Activated CD4-positive, alpha-beta T cell treated with anti-CD3 and anti-CD28 coated beads, Interleukin-2, amount 50 U/mL, for 24 hours (primary cell): ENCODE results near the gene C11orf98.
A peak's percentile ranks its signal among the peaks of the same experiment; 100 is the strongest.
"Not testable (repeated sequence)": the region's sequence is repeated elsewhere in the genome, so short reads cannot be mapped to it uniquely, and the experiment has no call there.

Source experiments
- DNase-seq, 2 donors: peaks; one replicate each; pipeline ENCODE4 v3.0.0-alpha.2; 2020; ENCODE audit warnings: low read depth in 1 of 2, low spot score in 1 of 2

C11orf98 gene

GRCh38 chr11:62665075-62665598 is at the start of gene C11orf98, which contains the start of gene CSKMT:
Gene C11orf98 (minus strand): TSS chr11:62665210. CDS start chr11:62665169, 41 bp downstream.
Gene CSKMT (plus strand): TSS chr11:62665312. CDS start chr11:62665880, 568 bp downstream.
- DNase-seq = peak; percentile 96 to 97

- no peak for DNase-seq
These were observed 48.3 kb upstream of the C11orf98 start for GRCh38 chr11:62713343-62713742.

GRCh38 chr11:62712861-62713260 is 47.9 kb upstream of the C11orf98 start:
- no peak for DNase-seq

GRCh38 chr11:62712276-62712812 is 47.3 kb upstream of the C11orf98 start:
- no peak for DNase-seq

GRCh38 chr11:62710001-62710345 is 45.0 kb upstream of the C11orf98 start:
- DNase-seq = peak in 1 of 2 donors; percentile 16

GRCh38 chr11:62709247-62710000 is 44.4 kb upstream of the C11orf98 start:
- DNase-seq = peak; percentile 86 to 97

- peak in 1 of 2 donors; percentile 13 for DNase-seq
These were observed 43.8 kb upstream of the C11orf98 start for GRCh38 chr11:62708793-62709192.

GRCh38 chr11:62708392-62708791 is 43.4 kb upstream of the C11orf98 start:
- DNase-seq = no peak

GRCh38 chr11:62707277-62707861 is 42.4 kb upstream of the C11orf98 start, which contains the start of the genes BSCL2 and GNG3:
Gene BSCL2 (minus strand): TSS chr11:62707424. CDS start chr11:62707195, 229 bp downstream.
Gene GNG3 (plus strand): TSS chr11:62707676. CDS start chr11:62708296, 620 bp downstream.
- no peak for DNase-seq

GRCh38 chr11:62706850-62707247 is 41.8 kb upstream of the C11orf98 start:
- DNase-seq = no peak

- DNase-seq = peak; percentile 88 to 91
These were observed 41.2 kb upstream of the C11orf98 start for GRCh38 chr11:62705880-62706849.

- no peak for DNase-seq
These were observed 40.4 kb upstream of the C11orf98 start for GRCh38 chr11:62705413-62705812.

GRCh38 chr11:62703921-62704320 is 38.9 kb upstream of the C11orf98 start:
- not testable (repeated sequence) for DNase-seq

- DNase-seq = no peak
These were observed 37.2 kb upstream of the C11orf98 start for GRCh38 chr11:62702246-62702645.

GRCh38 chr11:62694455-62695167 is 29.6 kb upstream of the C11orf98 start:
- DNase-seq = peak; percentile 56

GRCh38 chr11:62693624-62694023 is 28.6 kb upstream of the C11orf98 start:
- DNase-seq = not testable (repeated sequence)

- no peak for DNase-seq
These were observed 24.6 kb upstream of the C11orf98 start, which contains the start of gene LRRN4CL for GRCh38 chr11:62689421-62690183. Gene LRRN4CL (minus strand): TSS chr11:62689530. CDS start chr11:62688508, 1,022 bp downstream.

- no peak for DNase-seq
These were observed 23.5 kb upstream of the C11orf98 start for GRCh38 chr11:62688491-62688890.
